HUES6 (cell line): ENCODE results near the gene ADH5.
"Not testable (repeated sequence)": the region's sequence is repeated elsewhere in the genome, so short reads cannot be mapped to it uniquely, and the experiment has no call there.

Experiments
- H3K27ac ChIP-seq: 2 replicates; pipeline ENCODE4 v1.7.0; 2013; ENCODE audit warnings: low read depth, mild to moderate bottlenecking, low read length, inconsistent platforms
- H3K27me3 ChIP-seq: 2 replicates; pipeline ENCODE4 v1.6.1; 2013; ENCODE audit warnings: low read length; ENCODE audit not compliant: control insufficient read depth, insufficient read depth
- H3K36me3 ChIP-seq: 2 replicates; pipeline ENCODE4 v1.6.1; 2013; ENCODE audit warnings: low read length; ENCODE audit not compliant: control insufficient read depth, insufficient read depth
- H3K4me1 ChIP-seq: 2 replicates; pipeline ENCODE4 v1.6.1; 2013; ENCODE audit warnings: low read length; ENCODE audit not compliant: control insufficient read depth, insufficient read depth
- H3K4me3 ChIP-seq: 2 replicates; pipeline ENCODE4 v1.5.1; 2013; ENCODE audit warnings: low read depth, low read length
- H3K9ac ChIP-seq: one replicate; pipeline ENCODE4 v1.6.1; 2013; ENCODE audit warnings: mild to moderate bottlenecking, low read length
- H3K9me3 ChIP-seq: 2 replicates; pipeline ENCODE4 v1.6.1; 2013; ENCODE audit warnings: low read depth, low read length; ENCODE audit not compliant: control insufficient read depth, insufficient read depth

The ADH5 gene

GRCh38 chr4:99084595-99084994 is 4.0 kb downstream of the ADH5 start:
- H3K27me3 ChIP-seq, result no peaks in the 10 kb centered on the region
- H3K36me3 ChIP-seq, result peaks cover 62% of the 10 kb centered on the region
- no peak overlapping the region for H3K4me3 ChIP-seq
- H3K27ac ChIP-seq, result no peak overlapping the region
- H3K9ac ChIP-seq, result no peak overlapping the region
- no peaks in the 10 kb centered on the region for H3K9me3 ChIP-seq
- peaks cover 5% of the 10 kb centered on the region for H3K4me1 ChIP-seq

- Histone ChIP-seq H3K9ac (no peak overlapping the region), H3K27me3 (no peaks in the 10 kb centered on the region), H3K36me3 (peaks cover 86% of the 10 kb centered on the region), H3K9me3 (no peaks in the 10 kb centered on the region), H3K4me1 (peaks cover 5% of the 10 kb centered on the region), H3K27ac (no peak overlapping the region), H3K4me3 (no peak overlapping the region)
Observed at GRCh38 chr4:99082192-99082591, 6.4 kb downstream of the ADH5 start.

GRCh38 chr4:99080869-99081268 is 7.7 kb downstream of the ADH5 start:
- H3K27ac ChIP-seq, H3K9me3 ChIP-seq, H3K27me3 ChIP-seq, H3K4me3 ChIP-seq, H3K4me1 ChIP-seq, H3K9ac ChIP-seq: not testable (repeated sequence)
- peaks cover 99% of the 10 kb centered on the region for H3K36me3 ChIP-seq

- peaks cover 98% of the 10 kb centered on the region for H3K36me3 ChIP-seq
- no peak overlapping the region for H3K9ac ChIP-seq
Observed at GRCh38 chr4:99079625-99080295, 8.8 kb downstream of the ADH5 start.

DNA sequence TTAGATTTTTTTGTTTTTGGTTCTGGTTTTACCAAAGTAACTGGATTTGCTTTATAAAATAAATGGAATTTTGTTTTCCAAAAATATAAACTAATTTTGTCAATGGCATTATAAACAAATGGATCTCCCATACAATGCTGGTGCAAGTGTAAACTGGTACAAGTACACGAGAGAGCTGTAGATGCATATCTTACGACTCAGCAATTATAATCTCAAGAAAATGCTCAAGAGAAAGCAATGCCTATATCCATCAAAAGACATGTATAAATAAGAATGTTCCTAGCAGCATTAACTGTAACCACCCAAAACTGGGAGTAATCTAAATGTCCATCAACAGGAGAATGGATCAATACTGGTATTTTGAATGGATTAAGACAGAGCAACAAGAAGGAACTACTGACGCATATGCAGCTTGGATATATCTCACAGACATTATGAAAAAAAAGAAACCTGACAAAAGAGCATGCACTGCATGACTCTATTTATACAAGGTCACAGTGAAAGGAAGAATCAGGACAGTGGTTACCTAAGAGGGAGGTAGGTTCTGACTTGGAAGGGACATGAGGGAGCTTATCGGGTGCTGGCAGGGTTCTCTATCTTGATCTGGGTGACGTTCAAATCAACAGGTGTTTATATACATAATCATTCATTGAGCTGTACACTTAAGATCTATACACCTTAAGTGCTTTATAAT is 9.5 kb downstream of the ADH5 start:
- Histone ChIP-seq H3K36me3 (peaks cover 98% of the 10 kb centered on the region), H3K4me3 (no peak overlapping the region), H3K27ac (no peak overlapping the region), H3K9me3 (no peaks in the 10 kb centered on the region), H3K4me1 (no peaks in the 10 kb centered on the region), H3K9ac (no peak overlapping the region), H3K27me3 (no peaks in the 10 kb centered on the region)

More at GRCh38 chr4:99079625-99080295, 8.8 kb downstream of the ADH5 start:
- Histone ChIP-seq H3K27me3 (no peaks in the 10 kb centered on the region), H3K9me3 (no peaks in the 10 kb centered on the region), H3K4me1 (no peaks in the 10 kb centered on the region), H3K4me3 (no peak overlapping the region), H3K27ac (no peak overlapping the region)

DNA sequence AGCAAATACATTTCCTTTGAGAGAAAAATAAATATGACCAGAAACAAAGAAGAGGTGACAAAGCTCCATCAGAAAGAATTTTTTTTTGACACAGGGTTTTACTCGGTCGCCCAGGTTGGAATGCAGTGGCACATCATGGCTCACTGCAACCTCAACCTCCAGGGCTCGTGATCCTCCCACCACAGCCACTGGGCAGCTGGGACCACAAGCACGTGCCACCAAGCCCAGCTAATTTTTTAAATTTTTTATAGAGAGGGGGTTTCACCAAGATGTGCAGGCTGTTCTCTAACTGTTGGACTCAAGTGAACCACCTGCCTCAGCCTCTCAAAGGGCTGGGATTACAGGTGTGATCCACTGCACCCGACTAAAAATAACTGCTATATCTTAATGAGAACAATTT is 10.3 kb downstream of the ADH5 start:
- H3K27ac ChIP-seq, result no peak overlapping the region
- no peaks in the 10 kb centered on the region for H3K27me3 ChIP-seq
- no peak overlapping the region for H3K4me3 ChIP-seq
- no peaks in the 10 kb centered on the region for H3K4me1 ChIP-seq
- no peaks in the 10 kb centered on the region for H3K9me3 ChIP-seq
- H3K9ac ChIP-seq, result no peak overlapping the region
- H3K36me3 ChIP-seq, result peaks cover 98% of the 10 kb centered on the region

DNA sequence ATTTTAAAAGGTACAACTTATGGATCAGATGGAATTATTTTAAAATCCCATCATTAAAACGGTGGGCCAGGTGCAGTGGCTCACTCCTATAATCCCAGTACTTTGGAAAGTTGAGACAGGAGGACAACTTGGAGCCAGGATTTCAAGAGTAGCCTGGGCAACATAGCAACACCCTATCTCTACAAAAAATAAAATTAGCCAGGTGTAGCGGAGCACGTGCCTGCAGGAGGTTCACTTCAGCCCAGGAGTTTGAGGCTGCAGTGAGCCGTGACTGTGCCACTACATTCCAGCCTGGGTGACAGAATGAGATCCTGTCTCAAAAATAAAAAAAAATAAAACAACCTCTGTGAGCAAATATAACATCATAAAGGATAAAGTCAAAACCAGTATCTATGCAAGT is 11.4 kb downstream of the ADH5 start:
- H3K9ac ChIP-seq, result no peak overlapping the region
- H3K27ac ChIP-seq, result no peak overlapping the region
- H3K36me3 ChIP-seq, result peaks cover 99% of the 10 kb centered on the region
- H3K4me3 ChIP-seq, result no peak overlapping the region
- H3K9me3 ChIP-seq, result no peaks in the 10 kb centered on the region
- H3K4me1 ChIP-seq, result no peaks in the 10 kb centered on the region
- no peaks in the 10 kb centered on the region for H3K27me3 ChIP-seq

GRCh38 chr4:99076292-99076976 is 12.2 kb downstream of the ADH5 start:
- Histone ChIP-seq H3K4me3 (no peak overlapping the region), H3K36me3 (peaks cover 99% of the 10 kb centered on the region), H3K4me1 (no peaks in the 10 kb centered on the region), H3K27me3 (no peaks in the 10 kb centered on the region), H3K9ac (no peak overlapping the region), H3K9me3 (no peaks in the 10 kb centered on the region), H3K27ac (no peak overlapping the region)

DNA sequence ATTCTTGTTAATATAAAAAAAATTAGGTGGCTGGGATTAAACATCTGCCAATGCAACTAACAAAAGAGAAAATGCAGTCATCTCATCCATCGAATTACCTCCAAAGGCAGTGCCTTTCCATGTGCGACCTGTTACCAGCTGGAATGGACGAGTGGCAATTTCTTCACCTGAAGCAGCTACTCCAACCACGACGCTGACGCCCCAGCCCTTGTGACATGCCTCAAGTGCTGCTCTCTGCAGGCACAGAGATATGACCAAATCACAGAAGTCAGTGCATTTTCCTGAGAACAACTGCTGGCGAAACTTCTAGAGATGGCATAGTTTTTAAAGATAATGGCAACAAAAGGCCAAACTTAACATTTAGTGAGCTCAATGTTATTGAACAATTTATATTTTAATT is 13.8 kb downstream of the ADH5 start:
- no peak overlapping the region for H3K4me3 ChIP-seq
- H3K36me3 ChIP-seq, result peaks cover 97% of the 10 kb centered on the region
- no peaks in the 10 kb centered on the region for H3K27me3 ChIP-seq
- no peak overlapping the region for H3K27ac ChIP-seq
- H3K9ac ChIP-seq, result no peak overlapping the region
- no peaks in the 10 kb centered on the region for H3K4me1 ChIP-seq
- no peaks in the 10 kb centered on the region for H3K9me3 ChIP-seq

- Histone ChIP-seq H3K9ac (no peak overlapping the region), H3K9me3 (no peaks in the 10 kb centered on the region), H3K27me3 (no peaks in the 10 kb centered on the region), H3K4me3 (no peak overlapping the region), H3K4me1 (no peaks in the 10 kb centered on the region), H3K27ac (no peak overlapping the region), H3K36me3 (peaks cover 68% of the 10 kb centered on the region)
Observed at GRCh38 chr4:99071159-99071558, 17.4 kb downstream of the ADH5 start.

GRCh38 chr4:99067617-99068016 is 21.0 kb downstream of the ADH5 start:
- H3K9ac ChIP-seq, result no peak overlapping the region
- H3K4me3 ChIP-seq, result no peak overlapping the region
- H3K4me1 ChIP-seq, result no peaks in the 10 kb centered on the region
- no peaks in the 10 kb centered on the region for H3K9me3 ChIP-seq
- peaks cover 39% of the 10 kb centered on the region for H3K36me3 ChIP-seq
- no peak overlapping the region for H3K27ac ChIP-seq
- H3K27me3 ChIP-seq, result no peaks in the 10 kb centered on the region
